HCT116 (cell line): ENCODE data around the gene PCDH17. TPM values are rescaled to one million over a fixed set of nuclear protein-coding genes. Genes with fewer than 3 reads are reported as not detected.

Experiments
- ATAC-seq: fragments of 200-7000 bp; cut with Tn5 transposase; 2 replicates; pipeline ENCODE4 v1.9.1; 2020; ENCODE audit warnings: mild to moderate bottlenecking, moderate library complexity
- BruUV-seq: library from RNA; stranded (reverse); fragments of 400-500 nt; replicated peaks from 2 replicates; lab custom pipeline; 2021; lab: Mats Ljungman, UMichigan
- CTCF ChIA-PET: fragments of 300-600 bp; sonication (Branson Sonifier 250); formaldehyde crosslinking; loops from one replicate; lab custom pipeline; 2021; ENCODE audit warnings: antibody characterized with exemption; lab: Charles Lee
- POLR2A ChIA-PET: fragments of 300-600, 350-600 bp; sonication (Branson Sonifier 250); formaldehyde crosslinking; loops from one replicate; lab custom pipeline; 2021; ENCODE audit warnings: antibody characterized with exemption; lab: Charles Lee
- RAD21 ChIA-PET, 2 experiments: fragments of 300-600 bp; sonication (Branson Sonifier 250); formaldehyde crosslinking; loops; one replicate each; lab custom pipeline; 2023; ENCODE audit warnings: low total read pairs in 2 of 2; ENCODE audit not compliant: uncharacterized antibody in 2 of 2, unreplicated experiment in 2 of 2, low non-redundant PET in 1 of 2; lab: Charles Lee
- DNase-seq: peaks from one replicate; pipeline ENCODE4 v3.0.0-alpha.2; 2010; ENCODE audit warnings: low read depth, low spot score
- H2AFZ ChIP-seq: fragments of 200-600 bp; shearing (Covaris generic), sonication (generic); 2 replicates; pipeline ENCODE4 v1.6.1; 2017; ENCODE audit warnings: low read depth, mixed run types, mixed read lengths, antibody characterized with exemption, low read length; ENCODE audit not compliant: poor library complexity, severe bottlenecking
- H3K27ac ChIP-seq: 2 replicates; pipeline ENCODE4 v1.5.1; 2012; ENCODE audit warnings: low read depth, low read length
- H3K27me3 ChIP-seq: fragments of 200-600 bp; sonication (generic); 2 replicates; pipeline ENCODE4 v1.6.1; 2016; ENCODE audit warnings: mixed run types, low read length, mixed read lengths; ENCODE audit not compliant: insufficient read depth
- H3K36me3 ChIP-seq, 2 experiments: fragments of 200-500 bp in 1 of 2; fragments of 200-600 bp in 1 of 2; sonication (Bioruptor generic) in 1 of 2; sonication (generic) in 1 of 2; 2 replicates each; pipeline versions ENCODE4 v1.5.1 to v1.6.1; 2014 to 2016; ENCODE audit warnings: low read length in 2 of 2, inconsistent platforms in 1 of 2, mixed read lengths in 1 of 2, mixed run types in 1 of 2; ENCODE audit not compliant: insufficient read depth in 2 of 2, control insufficient read depth in 1 of 2
- H3K4me1 ChIP-seq, 2 experiments: fragments of 200-600 bp in 1 of 2; sonication (generic) in 1 of 2; 2 replicates each; pipeline versions ENCODE4 v1.5.1 to v1.6.1; 2012 to 2017; ENCODE audit warnings: low read length in 2 of 2, inconsistent platforms in 1 of 2, mild to moderate bottlenecking in 1 of 2, mixed read lengths in 1 of 2, mixed run types in 1 of 2, moderate library complexity in 1 of 2; ENCODE audit not compliant: insufficient read depth in 2 of 2, control insufficient read depth in 1 of 2
- H3K4me2 ChIP-seq: fragments of 200-600 bp; sonication (generic); 2 replicates; pipeline ENCODE4 v1.6.1; 2017; ENCODE audit warnings: mixed run types, low read length, mixed read lengths
- H3K4me3 ChIP-seq, 2 experiments: fragments of 200-600 bp in 1 of 2; sonication (generic) in 1 of 2; replicated peaks in 1 of 2; 2 replicates each; pipeline ENCODE4 v1.5.1; 2011 to 2016; ENCODE audit warnings: low read length in 2 of 2, control low read depth in 1 of 2, low read depth in 1 of 2, mild to moderate bottlenecking in 1 of 2, mixed read lengths in 1 of 2, mixed run types in 1 of 2
- H3K79me2 ChIP-seq: fragments of 200-600 bp; sonication (generic); 2 replicates; pipeline ENCODE4 v1.6.1; 2017; ENCODE audit warnings: mild to moderate bottlenecking, mixed run types, low read length, moderate library complexity, mixed read lengths; ENCODE audit not compliant: insufficient read depth
- H3K9ac ChIP-seq: fragments of 200-600 bp; sonication (generic); 2 replicates; pipeline ENCODE4 v1.6.1; 2016; ENCODE audit warnings: low read length, mixed read lengths
- H3K9me2 ChIP-seq: fragments of 200-600 bp; sonication (generic), shearing (Covaris generic); 2 replicates; pipeline ENCODE4 v1.6.1; 2017; ENCODE audit warnings: mixed run types, mild to moderate bottlenecking, moderate library complexity; ENCODE audit not compliant: insufficient read depth
- H3K9me3 ChIP-seq, 2 experiments: fragments of 200-500 bp in 1 of 2; fragments of 200-600 bp in 1 of 2; sonication (Bioruptor generic) in 1 of 2; sonication (generic) in 1 of 2; 2 replicates each; pipeline ENCODE4 v1.6.1; 2014 to 2017; ENCODE audit warnings: low read length in 2 of 2, mixed read lengths in 2 of 2, inconsistent platforms in 1 of 2, low read depth in 1 of 2, mild to moderate bottlenecking in 1 of 2, mixed run types in 1 of 2, moderate library complexity in 1 of 2; ENCODE audit not compliant: control insufficient read depth in 1 of 2, insufficient read depth in 1 of 2
- H4K20me1 ChIP-seq: fragments of 200-600 bp; sonication (generic), shearing (Covaris generic); 2 replicates; pipeline ENCODE4 v1.6.1; 2017; ENCODE audit warnings: mixed run types, mild to moderate bottlenecking, moderate library complexity; ENCODE audit not compliant: insufficient read depth
- ELF1 ChIP-seq: IDR thresholded peaks from 2 replicates; pipeline ENCODE4 v1.6.1; 2012; ENCODE audit warnings: low read depth, borderline replicate concordance
- EZH2 ChIP-seq: fragments of 200-600 bp; sonication (generic); IDR thresholded peaks from 2 replicates; pipeline ENCODE4 v1.6.1; 2017; ENCODE audit warnings: antibody characterized with exemption, mixed run types
- JUND ChIP-seq: IDR thresholded peaks from 2 replicates; pipeline ENCODE4 v1.6.1; 2012
- SP1 ChIP-seq: IDR thresholded peaks from 2 replicates; pipeline ENCODE4 v1.6.1; 2012; ENCODE audit warnings: low read depth
- SRF ChIP-seq: IDR thresholded peaks from 2 replicates; pipeline ENCODE4 v1.6.1; 2012; ENCODE audit warnings: low read depth
- TCF7L2 ChIP-seq: IDR thresholded peaks from 2 replicates; pipeline ENCODE4 v1.7.0; 2011; ENCODE audit warnings: borderline replicate concordance, inconsistent platforms; ENCODE audit not compliant: insufficient read depth, insufficient read length; ENCODE audit errors: extremely low read depth
- YY1 ChIP-seq: IDR thresholded peaks from 2 replicates; pipeline ENCODE4 v1.6.1; 2011; ENCODE audit warnings: low read length, low read depth, moderate library complexity, mild to moderate bottlenecking; ENCODE audit not compliant: insufficient replicate concordance; ENCODE audit errors: extremely low read depth
- intact Hi-C: fragments of 100-400 bp; cut with micrococcal nuclease; formaldehyde crosslinking; loops from 2 replicates; pipeline ENCODE4 v1.10.0; 2022
- total RNA-seq: library from RNA; stranded (reverse); gene quantifications from one replicate; pipeline ENCODE4 v1.2.1, GENCODE V29; 2021; ENCODE audit not compliant: unreplicated experiment
- TF ChIP-seq, protein P1 (sequence below): IDR thresholded peaks from 2 replicates; pipeline ENCODE4 v1.6.1; 2012; ENCODE audit warnings: low read depth
- TF ChIP-seq, protein P2 (sequence below), 3 experiments: fragments of 200-600 bp in 1 of 3; sonication (generic) in 1 of 3; IDR thresholded peaks in 2 of 3; conservative IDR thresholded peaks in 1 of 3; 2 replicates each; pipeline ENCODE4 v1.5.1; 2012 to 2017; ENCODE audit warnings: low read depth in 2 of 3, low read length in 2 of 3, antibody characterized with exemption in 1 of 3, borderline replicate concordance in 1 of 3, control low read depth in 1 of 3, mild to moderate bottlenecking in 1 of 3, mixed read lengths in 1 of 3, mixed run types in 1 of 3, moderate library complexity in 1 of 3; ENCODE audit not compliant: insufficient read depth in 1 of 3

PCDH17 gene
- total RNA-seq, 1 experiment from 2014 or later = 0.02 TPM

DNA sequence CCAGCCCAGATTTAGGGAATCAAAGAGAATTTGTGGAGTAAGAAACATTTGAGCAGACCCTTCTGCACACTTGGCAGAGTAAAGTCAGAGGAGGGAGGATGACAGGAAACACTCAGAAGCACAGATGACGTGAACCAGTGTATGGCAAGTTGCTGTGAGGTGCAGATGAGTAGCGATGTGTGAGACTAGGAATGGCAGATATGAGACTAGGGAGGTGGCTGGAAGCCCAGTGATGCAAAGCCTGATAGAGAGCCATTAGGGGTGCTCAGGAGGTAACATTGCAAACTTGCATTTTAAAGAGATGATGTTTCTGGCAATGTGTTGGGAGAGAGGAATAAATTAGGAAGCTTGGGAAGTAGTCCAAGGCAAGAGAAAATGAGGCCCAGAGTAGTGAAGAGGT, 44.0 kb downstream of the PCDH17 start:
- no peak overlapping the region for H3K27ac ChIP-seq
- ATAC-seq (no peak), DNase-seq (no peak)
- no peak overlapping the region for H2AFZ ChIP-seq
- TF ChIP-seq, protein P1, sequence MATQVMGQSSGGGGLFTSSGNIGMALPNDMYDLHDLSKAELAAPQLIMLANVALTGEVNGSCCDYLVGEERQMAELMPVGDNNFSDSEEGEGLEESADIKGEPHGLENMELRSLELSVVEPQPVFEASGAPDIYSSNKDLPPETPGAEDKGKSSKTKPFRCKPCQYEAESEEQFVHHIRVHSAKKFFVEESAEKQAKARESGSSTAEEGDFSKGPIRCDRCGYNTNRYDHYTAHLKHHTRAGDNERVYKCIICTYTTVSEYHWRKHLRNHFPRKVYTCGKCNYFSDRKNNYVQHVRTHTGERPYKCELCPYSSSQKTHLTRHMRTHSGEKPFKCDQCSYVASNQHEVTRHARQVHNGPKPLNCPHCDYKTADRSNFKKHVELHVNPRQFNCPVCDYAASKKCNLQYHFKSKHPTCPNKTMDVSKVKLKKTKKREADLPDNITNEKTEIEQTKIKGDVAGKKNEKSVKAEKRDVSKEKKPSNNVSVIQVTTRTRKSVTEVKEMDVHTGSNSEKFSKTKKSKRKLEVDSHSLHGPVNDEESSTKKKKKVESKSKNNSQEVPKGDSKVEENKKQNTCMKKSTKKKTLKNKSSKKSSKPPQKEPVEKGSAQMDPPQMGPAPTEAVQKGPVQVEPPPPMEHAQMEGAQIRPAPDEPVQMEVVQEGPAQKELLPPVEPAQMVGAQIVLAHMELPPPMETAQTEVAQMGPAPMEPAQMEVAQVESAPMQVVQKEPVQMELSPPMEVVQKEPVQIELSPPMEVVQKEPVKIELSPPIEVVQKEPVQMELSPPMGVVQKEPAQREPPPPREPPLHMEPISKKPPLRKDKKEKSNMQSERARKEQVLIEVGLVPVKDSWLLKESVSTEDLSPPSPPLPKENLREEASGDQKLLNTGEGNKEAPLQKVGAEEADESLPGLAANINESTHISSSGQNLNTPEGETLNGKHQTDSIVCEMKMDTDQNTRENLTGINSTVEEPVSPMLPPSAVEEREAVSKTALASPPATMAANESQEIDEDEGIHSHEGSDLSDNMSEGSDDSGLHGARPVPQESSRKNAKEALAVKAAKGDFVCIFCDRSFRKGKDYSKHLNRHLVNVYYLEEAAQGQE = no peak
- TF ChIP-seq ELF1 (no peak), JUND (no peak), SP1 (no peak), YY1 (no peak), EZH2 (no peak), SRF (no peak), TCF7L2 (no peak)
- TF ChIP-seq, protein P2, sequence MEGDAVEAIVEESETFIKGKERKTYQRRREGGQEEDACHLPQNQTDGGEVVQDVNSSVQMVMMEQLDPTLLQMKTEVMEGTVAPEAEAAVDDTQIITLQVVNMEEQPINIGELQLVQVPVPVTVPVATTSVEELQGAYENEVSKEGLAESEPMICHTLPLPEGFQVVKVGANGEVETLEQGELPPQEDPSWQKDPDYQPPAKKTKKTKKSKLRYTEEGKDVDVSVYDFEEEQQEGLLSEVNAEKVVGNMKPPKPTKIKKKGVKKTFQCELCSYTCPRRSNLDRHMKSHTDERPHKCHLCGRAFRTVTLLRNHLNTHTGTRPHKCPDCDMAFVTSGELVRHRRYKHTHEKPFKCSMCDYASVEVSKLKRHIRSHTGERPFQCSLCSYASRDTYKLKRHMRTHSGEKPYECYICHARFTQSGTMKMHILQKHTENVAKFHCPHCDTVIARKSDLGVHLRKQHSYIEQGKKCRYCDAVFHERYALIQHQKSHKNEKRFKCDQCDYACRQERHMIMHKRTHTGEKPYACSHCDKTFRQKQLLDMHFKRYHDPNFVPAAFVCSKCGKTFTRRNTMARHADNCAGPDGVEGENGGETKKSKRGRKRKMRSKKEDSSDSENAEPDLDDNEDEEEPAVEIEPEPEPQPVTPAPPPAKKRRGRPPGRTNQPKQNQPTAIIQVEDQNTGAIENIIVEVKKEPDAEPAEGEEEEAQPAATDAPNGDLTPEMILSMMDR (IDR thresholded peaks at IDR 0.05 in 2 of 3, conservative IDR thresholded peaks at IDR 0.05 in 1 of 3; ENCODE audit: borderline replicate concordance in 1 of 3, insufficient read depth in 1 of 3, low read depth in 2 of 3, low read length in 2 of 3) = no peak
- no peak overlapping the region for H3K9ac ChIP-seq
- no peak overlapping the region for H3K4me2 ChIP-seq
- H3K9me2 ChIP-seq = no peaks in the 10 kb centered on the region
- H3K27me3 ChIP-seq = no peaks in the 10 kb centered on the region
- peaks cover 4 to 23% of the 10 kb centered on the region in 2 experiments; a peak in 2 of 4 replicates for H3K9me3 ChIP-seq
- no peaks in the 10 kb centered on the region for H3K79me2 ChIP-seq
- no peaks in the 10 kb centered on the region for H4K20me1 ChIP-seq
- no peaks in the 10 kb centered on the region for H3K36me3 ChIP-seq
- no TSS peak for BruUV-seq
- H3K4me3 ChIP-seq = no peak overlapping the region
- intact Hi-C loops = no loop called here
- ChIA-PET CTCF (no interaction called here), POLR2A (no interaction called here), RAD21 (no interaction called here)
- H3K4me1 ChIP-seq = no peaks in the 10 kb centered on the region
